Measurements from ENCODE around the gene RFTN1. TPM values are rescaled to one million over a fixed set of nuclear protein-coding genes. Genes with fewer than 3 reads are reported as not detected.

RFTN1 gene
- total RNA-seq, 1 donor from 2014 or later, result 0.92 TPM

DNA sequence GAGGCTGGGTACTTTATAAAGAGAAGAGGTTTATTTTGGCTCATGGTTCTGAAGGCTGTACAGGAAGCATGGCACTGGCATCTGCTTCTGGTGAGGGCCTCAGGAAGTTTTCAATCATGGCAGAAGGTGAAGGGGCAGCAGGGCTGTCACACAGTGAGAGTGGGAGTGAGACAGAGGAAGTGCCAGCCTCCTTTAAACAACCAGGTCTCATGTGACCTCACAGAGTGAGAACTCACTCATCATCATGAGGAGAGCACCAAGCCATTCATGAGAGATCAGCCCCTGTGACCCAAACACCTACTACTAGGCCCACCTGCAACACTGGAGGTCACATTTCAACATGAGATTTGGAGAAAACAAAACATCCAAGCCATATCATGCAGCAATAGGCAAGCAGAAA, 9.3 kb upstream of the RFTN1 start:
- Histone ChIP-seq H3K4me3 (no peak overlapping the region), H3K27me3 (no peaks in the 10 kb centered on the region), H3K9ac (no peak overlapping the region), H3K4me1 (no peaks in the 10 kb centered on the region), H3K36me3 (no peaks in the 10 kb centered on the region), H3K79me2 (ENCODE audit: low read depth) (no peaks in the 10 kb centered on the region), H3K27ac (no peak overlapping the region), H3K9me3 (ENCODE audit: low read depth) (no peaks in the 10 kb centered on the region), H2AFZ (replicated peaks) (no peak overlapping the region), H3F3A (ENCODE audit: low read depth) (no peaks in the 10 kb centered on the region), H4K20me1 (ENCODE audit: low read depth) (no peaks in the 10 kb centered on the region), H3K4me2 (no peak overlapping the region)
- no peak for DNase-seq (ENCODE audit: low spot score)
- no peak overlapping the region for H3K4me3 Mint-ChIP-seq
- H3K9me3 Mint-ChIP-seq, result peaks cover 2% of the 10 kb centered on the region
- TF ChIP-seq EZH2phosphoT487 (IDR thresholded peaks at IDR 0.05), result no peak
- TF ChIP-seq, protein P1, sequence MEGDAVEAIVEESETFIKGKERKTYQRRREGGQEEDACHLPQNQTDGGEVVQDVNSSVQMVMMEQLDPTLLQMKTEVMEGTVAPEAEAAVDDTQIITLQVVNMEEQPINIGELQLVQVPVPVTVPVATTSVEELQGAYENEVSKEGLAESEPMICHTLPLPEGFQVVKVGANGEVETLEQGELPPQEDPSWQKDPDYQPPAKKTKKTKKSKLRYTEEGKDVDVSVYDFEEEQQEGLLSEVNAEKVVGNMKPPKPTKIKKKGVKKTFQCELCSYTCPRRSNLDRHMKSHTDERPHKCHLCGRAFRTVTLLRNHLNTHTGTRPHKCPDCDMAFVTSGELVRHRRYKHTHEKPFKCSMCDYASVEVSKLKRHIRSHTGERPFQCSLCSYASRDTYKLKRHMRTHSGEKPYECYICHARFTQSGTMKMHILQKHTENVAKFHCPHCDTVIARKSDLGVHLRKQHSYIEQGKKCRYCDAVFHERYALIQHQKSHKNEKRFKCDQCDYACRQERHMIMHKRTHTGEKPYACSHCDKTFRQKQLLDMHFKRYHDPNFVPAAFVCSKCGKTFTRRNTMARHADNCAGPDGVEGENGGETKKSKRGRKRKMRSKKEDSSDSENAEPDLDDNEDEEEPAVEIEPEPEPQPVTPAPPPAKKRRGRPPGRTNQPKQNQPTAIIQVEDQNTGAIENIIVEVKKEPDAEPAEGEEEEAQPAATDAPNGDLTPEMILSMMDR (IDR thresholded peaks at IDR 0.05), result no peak
- no peak for TF ChIP-seq EZH2 (IDR thresholded peaks at IDR 0.05)
- no peaks in the 10 kb centered on the region for H3K36me3 Mint-ChIP-seq
- no peaks in the 10 kb centered on the region for H3K27me3 Mint-ChIP-seq (ENCODE audit: insufficient read depth, low read depth)
- H3K27ac Mint-ChIP-seq, result no peak overlapping the region
- H3K4me1 Mint-ChIP-seq, result peaks cover 7% of the 10 kb centered on the region

DNA sequence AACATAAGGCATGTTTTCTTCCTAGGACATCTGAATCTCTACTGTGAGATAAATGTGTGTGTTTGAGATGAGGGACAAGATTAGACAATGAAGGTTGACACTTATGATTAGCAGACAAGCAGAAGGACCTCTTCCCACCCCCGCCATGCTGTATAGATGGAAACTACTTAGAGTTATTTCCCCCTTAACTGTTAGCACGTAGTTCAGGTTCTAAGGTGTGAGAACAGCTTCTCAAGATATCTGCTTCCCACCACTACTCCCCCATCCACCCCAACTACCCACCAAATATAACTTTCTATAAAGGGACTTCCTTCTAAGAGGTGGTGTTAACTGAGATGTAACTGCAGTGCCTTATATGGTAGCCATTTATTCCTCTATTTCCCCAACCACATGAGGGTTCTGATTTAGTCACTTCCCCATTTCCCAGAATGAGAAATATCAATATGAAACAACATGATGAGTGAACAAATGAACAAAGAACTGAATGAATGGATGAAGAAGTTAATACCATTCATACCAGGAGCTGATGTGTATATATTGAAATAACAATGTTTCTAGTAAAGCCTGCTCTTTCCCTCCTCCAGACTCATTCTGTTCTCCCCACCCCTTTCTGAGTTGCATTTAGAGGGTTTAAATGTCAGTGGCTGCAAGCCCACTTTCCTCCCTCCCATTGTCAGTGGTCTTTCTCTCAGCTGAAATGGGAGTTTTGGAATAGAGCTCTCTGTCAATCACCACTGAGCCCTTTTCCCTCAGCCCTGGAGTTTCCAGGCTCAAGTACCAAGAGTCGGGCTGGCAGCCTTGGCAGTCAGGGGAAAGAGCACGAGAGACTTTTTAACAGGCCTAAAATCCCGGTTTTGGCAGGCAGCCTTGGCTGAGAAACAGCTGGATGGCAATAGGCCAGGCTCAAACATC, 7.7 kb upstream of the RFTN1 start:
- Mint-ChIP-seq H3K27ac (no peak overlapping the region), H3K4me3 (no peak overlapping the region), H3K9me3 (peaks cover under 1% of the 10 kb centered on the region), H3K36me3 (no peaks in the 10 kb centered on the region), H3K27me3 (ENCODE audit: insufficient read depth, low read depth) (peaks cover 6% of the 10 kb centered on the region), H3K4me1 (peaks cover 18% of the 10 kb centered on the region)
- no peak for TF ChIP-seq EZH2 (IDR thresholded peaks at IDR 0.05)
- TF ChIP-seq, protein P1 (IDR thresholded peaks at IDR 0.05), result no peak
- no peak for TF ChIP-seq EZH2phosphoT487 (IDR thresholded peaks at IDR 0.05)
- Histone ChIP-seq H3K4me3 (no peak overlapping the region), H3K27ac (no peak overlapping the region), H2AFZ (replicated peaks) (no peak overlapping the region), H3K9ac (no peak overlapping the region), H4K20me1 (ENCODE audit: low read depth) (no peaks in the 10 kb centered on the region), H3K79me2 (ENCODE audit: low read depth) (no peaks in the 10 kb centered on the region), H3K4me1 (peaks cover 6% of the 10 kb centered on the region), H3F3A (ENCODE audit: low read depth) (no peaks in the 10 kb centered on the region), H3K4me2 (no peak overlapping the region), H3K9me3 (ENCODE audit: low read depth) (no peaks in the 10 kb centered on the region), H3K27me3 (no peaks in the 10 kb centered on the region), H3K36me3 (no peaks in the 10 kb centered on the region)
- no peak for DNase-seq (ENCODE audit: low spot score)

- H3K9me3 ChIP-seq (ENCODE audit: low read depth), result no peaks in the 10 kb centered on the region
- H3K9ac ChIP-seq, result no peak overlapping the region
- Mint-ChIP-seq H3K27me3 (ENCODE audit: insufficient read depth, low read depth) (peaks cover 6% of the 10 kb centered on the region), H3K27ac (no peak overlapping the region), H3K4me3 (no peak overlapping the region), H3K9me3 (no peaks in the 10 kb centered on the region), H3K4me1 (peaks cover 26% of the 10 kb centered on the region), H3K36me3 (no peaks in the 10 kb centered on the region)
- H3K36me3 ChIP-seq, result no peaks in the 10 kb centered on the region
- H3F3A ChIP-seq (ENCODE audit: low read depth), result no peaks in the 10 kb centered on the region
- no peak overlapping the region for H3K4me3 ChIP-seq
- DNase-seq (ENCODE audit: low spot score), result no peak
- H4K20me1 ChIP-seq (ENCODE audit: low read depth), result no peaks in the 10 kb centered on the region
- TF ChIP-seq EZH2phosphoT487 (IDR thresholded peaks at IDR 0.05) (no peak), EZH2 (IDR thresholded peaks at IDR 0.05) (no peak)
- TF ChIP-seq, protein P1 (IDR thresholded peaks at IDR 0.05), result no peak
- no peak overlapping the region for H3K27ac ChIP-seq
- H3K27me3 ChIP-seq, result peaks cover 3% of the 10 kb centered on the region
- no peaks in the 10 kb centered on the region for H3K79me2 ChIP-seq (ENCODE audit: low read depth)
- peaks cover 10% of the 10 kb centered on the region for H3K4me1 ChIP-seq
- H3K4me2 ChIP-seq, result no peak overlapping the region
- H2AFZ ChIP-seq (replicated peaks), result no peak overlapping the region
These were observed 6.9 kb upstream of the RFTN1 start for GRCh38 chr3:16520241-16520969.
